Heart right ventricle (tissue), 16 donors: Measurements from ENCODE around the gene DKK3. TPM values are rescaled to one million over a fixed set of nuclear protein-coding genes. Genes with fewer than 3 reads are reported as not detected.
A peak's percentile ranks its signal among the peaks of the same experiment; 100 is the strongest.
"Not testable (repeated sequence)": the region's sequence is repeated elsewhere in the genome, so short reads cannot be mapped to it uniquely, and the experiment has no call there.

Source experiments
- ATAC-seq, 8 donors: fragments of 200-7000 bp; cut with Tn5 transposase; one replicate each; pipeline ENCODE4 v1.9.1; 2020; ENCODE audit warnings: mild to moderate bottlenecking in 8 of 8, moderate library complexity in 8 of 8, moderate number of reproducible peaks in 1 of 8
- DNase-seq, 2 donors: peaks; one replicate each; pipeline ENCODE4 v3.0.0-alpha.2; 2020
- H3K27ac ChIP-seq, 10 donors: fragments of 200-600 bp; sonication (generic) in 2 of 10; one replicate each; pipeline versions ENCODE4 v1.5.0 to v1.8.0; 2020 to 2022; ENCODE audit warnings: mild to moderate bottlenecking in 3 of 10
- H3K27me3 ChIP-seq, 7 donors: fragments of 200-600 bp; one replicate each; pipeline ENCODE4 v1.8.0; 2021 to 2022; ENCODE audit warnings: mild to moderate bottlenecking in 2 of 7
- H3K36me3 ChIP-seq, 9 donors: fragments of 200-600 bp; sonication (generic) in 1 of 9; one replicate each; pipeline versions ENCODE4 v1.5.0 to v1.8.0; 2020 to 2022; ENCODE audit warnings: mild to moderate bottlenecking in 2 of 9
- H3K4me1 ChIP-seq, 9 donors: fragments of 200-600 bp; sonication (generic) in 1 of 9; one replicate each; pipeline versions ENCODE4 v1.5.0 to v1.8.0; 2020 to 2022; ENCODE audit warnings: mild to moderate bottlenecking in 4 of 9
- H3K4me3 ChIP-seq, 10 donors: fragments of 200-600 bp; sonication (generic) in 2 of 10; one replicate each; pipeline versions ENCODE4 v1.5.0 to v1.8.0; 2020 to 2022; ENCODE audit warnings: mild to moderate bottlenecking in 7 of 10, moderate library complexity in 2 of 10
- H3K9me3 ChIP-seq, 11 donors: fragments of 200-600 bp in 10 of 11; sonication (generic) in 2 of 11; one replicate each; pipeline versions ENCODE4 v1.5.0 to v1.8.0; 2013 to 2022; ENCODE audit warnings: mild to moderate bottlenecking in 2 of 11, control low read depth in 1 of 11, moderate library complexity in 1 of 11
- CTCF ChIP-seq, 9 donors: fragments of 200-600 bp; sonication (generic) in 2 of 9; IDR thresholded peaks; one replicate each; pipeline versions ENCODE4 v1.5.0 to v1.8.0; 2021 to 2022; ENCODE audit warnings: antibody characterized with exemption in 9 of 9, mild to moderate bottlenecking in 5 of 9, moderate library complexity in 1 of 9
- WGBS, 2 donors: extraction: QIAGEN DNeasy Blood & Tissue Kit; methylation state at CpG; one replicate each; pipeline ENCODE4 v1.1.7; 2013; ENCODE audit warnings: inconsistent platforms in 1 of 2; 5-methylcytosine and 5-hydroxymethylcytosine counted together
- intact Hi-C, 10 donors: fragments of 100-400 bp; cut with DNase I; formaldehyde crosslinking; loops; one replicate each; pipeline versions ENCODE4 v1.11.1 to v1.14.2; 2022
- polyA plus RNA-seq, 2 donors: library from polyadenylated mRNA; stranded (reverse); fragments of 200-250 nt; gene quantifications; one replicate each; pipeline ENCODE4 v1.2.3, GENCODE V29; 2013
- total RNA-seq, 10 donors: library from RNA; stranded (reverse); fragmentation: NEBNext Ultra II Directional in 3 of 10; extraction: Animal tissue kit (Norgen Biotek cat#: 25700) in 3 of 10; gene quantifications; one replicate each; pipeline versions ENCODE4 v1.2.1 to v1.2.4, GENCODE V29; 2021 to 2023
- donor health status: Arrhythmogenic right ventricular cardiomyopathy.
- donor health status: ischemic (EF 13 %, LVEDD 7.1; RV severe dilation, severe dysfunction).
- donor health status: healthy with polysubstance abuse.
- donor health status: DM: no; HTN: yes; CAD: no.
- donor health status: DM: no; HTN: no; CAD: no.
- donor health status: ischemic (EF 25% LVEDD 6.9; RV normal size, moderate dysfunction).
- donor health status: ischemic (EF 25% LVEDD 5.7; RV mildly dilated, moderate dysfunction).
- donor health status: healthy.
- donor health status: DM: yes; HTN: yes; CAD: no.
- donor health status: Ischemic cardiomyopathy.
- donor health status: ischemic (EF 35%, LVEDD 5.7; RV mildly dilated, moderate dysfunction).
- donor health status: nonischemic (EF 11% LVEDD 7.7; RV severe dilation, severe dysfunction).
- donor health status: DM: yes; HTN: yes; CAD: no.
- donor health status: PGD.
- donor health status: ischemic (EF 29% LVEDD 5.4; RV normal size, mild dysfunction).
- donor health status: nonischemic (EF 23%, LVEDD 6.1; RV moderate dilation, normal function).

DKK3 gene
- total and polyA plus RNA-seq, 12 donors, result 113 to 1,034 (median 601) TPM

GRCh38 chr11:12042215-12042676 is 33.8 kb upstream of the DKK3 start:
- Histone ChIP-seq H3K9me3 (no peaks in the 10 kb centered on the region), H3K36me3 (no peaks in the 10 kb centered on the region), H3K4me1 (peaks cover 1 to 22% (median 16%) of the 10 kb centered on the region in 9 donors), H3K4me3 (no peak overlapping the region), H3K27me3 (no peaks in the 10 kb centered on the region), H3K27ac (no peak overlapping the region)
- ATAC-seq, result no peak
- TF ChIP-seq CTCF (IDR thresholded peaks at IDR 0.05), result no peak
- intact Hi-C loops, result loop anchor here in 9 of 10 donors (2.0 to 10.0 kb wide), 10 partner anchors 70 to 247 kb away; partner anchors contain the start of gene USP47 (in 1 of the 9)
- no peak for DNase-seq
- WGBS, 2 donors, result 70 to 80% methylated on average over 7 of the region's 7 CpGs

GRCh38 chr11:12040719-12041118 is 32.3 kb upstream of the DKK3 start:
- H3K27me3 ChIP-seq, H3K36me3 ChIP-seq, H3K9me3 ChIP-seq, H3K27ac ChIP-seq, H3K4me3 ChIP-seq, DNase-seq, ATAC-seq: not testable (repeated sequence)
- H3K4me1 ChIP-seq, result peaks cover 0 to 19% (median 13%) of the 10 kb centered on the region in 9 donors
- intact Hi-C loops, result loop anchor here in 8 of 10 donors (5.0 to 10.0 kb wide), 9 partner anchors 68 to 246 kb away; partner anchors contain the start of gene USP47 (in 1 of the 8)
- WGBS, 2 donors, result 97 to 98% methylated on average over 5 of the region's 5 CpGs

- Histone ChIP-seq H3K27me3 (no peaks in the 10 kb centered on the region), H3K4me1 (peaks cover 0 to 16% (median 0%) of the 10 kb centered on the region in 9 donors), H3K27ac (no peak overlapping the region), H3K4me3 (no peak overlapping the region), H3K36me3 (no peaks in the 10 kb centered on the region), H3K9me3 (no peaks in the 10 kb centered on the region)
- intact Hi-C loops, result no loop called here
- DNase-seq (no peak), ATAC-seq (no peak)
- 87% methylated on average over 2 of the region's 2 CpGs for WGBS, 2 donors
- no peak for TF ChIP-seq CTCF (IDR thresholded peaks at IDR 0.05)
Measured at GRCh38 chr11:12032968-12033367, 24.5 kb upstream of the DKK3 start.

- TF ChIP-seq CTCF (IDR thresholded peaks at IDR 0.05), result no peak
- Histone ChIP-seq H3K9me3 (no peaks in the 10 kb centered on the region), H3K4me1 (peaks cover 0 to 19% (median 0%) of the 10 kb centered on the region in 9 donors), H3K36me3 (no peaks in the 10 kb centered on the region), H3K27me3 (no peaks in the 10 kb centered on the region), H3K4me3 (no peak overlapping the region), H3K27ac (no peak overlapping the region)
- peak in 3 of 8 donors; percentile 32 to 40 (median 38) for ATAC-seq
- no peak for DNase-seq
- 78 to 81% methylated on average over 4 of the region's 4 CpGs for WGBS, 2 donors
- intact Hi-C loops, result no loop called here
Measured at GRCh38 chr11:12031856-12032544, 23.6 kb upstream of the DKK3 start.
